ENCODE measurements around the gene PKD1. TPM values are rescaled to one million over a fixed set of nuclear protein-coding genes. Genes with fewer than 3 reads are reported as not detected.

Gene PKD1
- total RNA-seq, 1 experiment from 2014 or later: 137 TPM

- POLR2A ChIA-PET: no interaction called here
- no peaks in the 10 kb centered on the region for H3K27me3 ChIP-seq (ENCODE audit: insufficient read depth, low read length)
- H3K4me1 ChIP-seq (ENCODE audit: control insufficient read depth in 1 of 2, insufficient read depth in 2 of 2, low read length in 2 of 2): no peaks in the 10 kb centered on the region
- DNase-seq (ENCODE audit: low read depth, low spot score) (no peak), ATAC-seq (no peak)
- no peak overlapping the region for H3K9ac ChIP-seq (ENCODE audit: low read length)
- H4K20me1 ChIP-seq (ENCODE audit: insufficient read depth): no peaks in the 10 kb centered on the region
- intact Hi-C loops (cut with micrococcal nuclease): no loop called here
- H3K9me2 ChIP-seq (ENCODE audit: insufficient read depth): no peaks in the 10 kb centered on the region
- no peak overlapping the region for H3K27ac ChIP-seq (ENCODE audit: low read depth, low read length)
- H3K4me3 ChIP-seq (replicated peaks in 1 of 2; ENCODE audit: low read depth in 1 of 2, low read length in 2 of 2): no peak overlapping the region
- peaks cover 0 to 7% of the 10 kb centered on the region in 2 experiments; a peak in 2 of 4 replicates for H3K36me3 ChIP-seq (ENCODE audit: control insufficient read depth in 1 of 2, insufficient read depth in 2 of 2, low read length in 2 of 2)
- no TSS peak for BruUV-seq (replicated peaks)
- H3K79me2 ChIP-seq (ENCODE audit: insufficient read depth, low read length): no peaks in the 10 kb centered on the region
- H3K9me3 ChIP-seq (ENCODE audit: control insufficient read depth in 1 of 2, insufficient read depth in 1 of 2, low read depth in 1 of 2, low read length in 2 of 2): no peaks in the 10 kb centered on the region
- CTCF ChIA-PET: no interaction called here
- RAD21 ChIA-PET (ENCODE audit: low non-redundant PET in 1 of 2, low total read pairs in 2 of 2, uncharacterized antibody in 2 of 2, unreplicated experiment in 2 of 2): no interaction called here
- no peak overlapping the region for H3K4me2 ChIP-seq (ENCODE audit: low read length)
- H2AFZ ChIP-seq (ENCODE audit: low read depth, low read length, poor library complexity, severe bottlenecking): no peak overlapping the region
- TF ChIP-seq SP1 (IDR thresholded peaks at IDR 0.05; ENCODE audit: low read depth) (no peak), ZFX (IDR thresholded peaks at IDR 0.05) (no peak), EZH2phosphoT487 (IDR thresholded peaks at IDR 0.05; ENCODE audit: borderline replicate concordance) (no peak), MAX (IDR thresholded peaks at IDR 0.05) (no peak), ATF3 (IDR thresholded peaks at IDR 0.05) (no peak), JUND (IDR thresholded peaks at IDR 0.05) (no peak), SRF (IDR thresholded peaks at IDR 0.05; ENCODE audit: low read depth) (no peak), CBX3 (IDR thresholded peaks at IDR 0.05; ENCODE audit: low read depth) (no peak), SIN3A (IDR thresholded peaks at IDR 0.05; ENCODE audit: low read depth) (no peak), REST (IDR thresholded peaks at IDR 0.05; ENCODE audit: low read depth) (no peak)
Measured at GRCh38 chr16:2061526-2061925, 74.2 kb downstream of the PKD1 start.

Data from HCT116 (cell line).